Left cardiac atrium (tissue), 4 donors: ENCODE results near the gene ACSS1. TPM values are rescaled to one million over a fixed set of nuclear protein-coding genes. Genes with fewer than 3 reads are reported as not detected.

Source experiments
- ATAC-seq, 2 donors: fragments of 200-7000 bp; cut with Tn5 transposase; one replicate each; pipeline ENCODE4 v1.9.1; 2020; ENCODE audit warnings: mild to moderate bottlenecking in 2 of 2, moderate library complexity in 2 of 2
- DNase-seq: peaks from one replicate; pipeline ENCODE4 v3.0.0-alpha.2; 2020
- intact Hi-C, 2 donors: fragments of 100-400 bp; cut with DNase I; formaldehyde crosslinking; loops; one replicate each; pipeline versions ENCODE4 v1.14.1 to v1.15.1; 2022 to 2023
- total RNA-seq, 2 donors: library from RNA; stranded (reverse); fragmentation: NEBNext Ultra II Directional; extraction: Animal tissue kit (Norgen Biotek cat#: 25700); gene quantifications; one replicate each; pipeline ENCODE4 v1.2.1, GENCODE V29; 2021
- donor health status: DM: no; HTN: yes; CAD: no.
- donor health status: DM: no; HTN: yes; CAD: no; lungs with severe emphysema.
- donor health status: DM: yes; HTN: yes; CAD: no.
- donor health status: Dilated cardiomyopathy.

The ACSS1 gene
- total RNA-seq, 2 donors from 2014 or later: 27.9 to 55.0 TPM

DNA sequence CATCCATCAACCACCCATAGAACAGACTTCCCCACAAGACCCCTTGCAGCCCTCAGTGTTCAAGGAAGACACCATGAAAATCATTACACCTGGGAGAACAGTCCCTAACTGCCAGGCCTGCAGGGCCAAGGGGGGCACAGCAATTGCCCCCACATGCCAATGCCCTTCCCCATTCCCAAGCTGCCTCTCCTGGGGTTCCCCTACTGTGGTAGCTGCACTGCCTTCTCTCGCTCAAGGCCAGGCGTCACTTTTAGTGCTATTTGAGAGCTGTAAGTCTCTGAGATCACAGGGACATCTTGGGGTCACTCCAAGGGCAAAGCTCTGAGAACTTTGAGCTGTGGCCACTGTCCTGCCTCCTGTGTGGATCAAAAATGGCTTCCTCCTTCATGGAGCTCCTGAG, 6.0 kb upstream of the ACSS1 start:
- ATAC-seq: no peak
- no peak for DNase-seq
- intact Hi-C loops: loop anchor here (2.0 to 10.0 kb wide), 2 partner anchors 69 to 331 kb away; partner anchors contain the start of gene ABHD12 (in 1 of the 2)

DNA sequence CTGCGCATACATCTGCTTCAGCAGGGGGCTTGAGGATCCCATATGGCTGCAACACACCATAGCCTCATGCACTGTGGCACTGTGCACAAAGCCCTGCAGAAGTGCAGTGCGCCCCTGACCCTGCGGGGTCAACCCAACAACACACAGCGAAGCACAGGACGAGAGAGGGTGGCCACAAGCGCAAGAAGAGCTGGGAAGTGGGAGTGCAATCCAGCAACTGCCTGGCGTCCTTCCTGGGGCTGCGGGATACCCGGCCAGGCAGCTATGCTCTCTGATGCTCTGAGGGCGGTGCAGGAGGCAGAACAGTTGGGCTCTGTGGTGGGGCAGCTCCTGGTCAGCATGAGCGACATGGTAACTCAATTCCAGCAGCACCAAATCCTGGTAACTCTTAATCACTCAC, 5.6 kb upstream of the ACSS1 start:
- intact Hi-C loops: loop anchor here in 1 of 2 donors (10.0 kb wide), 1 partner anchor 331 kb away; the partner anchor contains the start of gene ABHD12
- no peak for DNase-seq
- no peak for ATAC-seq

DNA sequence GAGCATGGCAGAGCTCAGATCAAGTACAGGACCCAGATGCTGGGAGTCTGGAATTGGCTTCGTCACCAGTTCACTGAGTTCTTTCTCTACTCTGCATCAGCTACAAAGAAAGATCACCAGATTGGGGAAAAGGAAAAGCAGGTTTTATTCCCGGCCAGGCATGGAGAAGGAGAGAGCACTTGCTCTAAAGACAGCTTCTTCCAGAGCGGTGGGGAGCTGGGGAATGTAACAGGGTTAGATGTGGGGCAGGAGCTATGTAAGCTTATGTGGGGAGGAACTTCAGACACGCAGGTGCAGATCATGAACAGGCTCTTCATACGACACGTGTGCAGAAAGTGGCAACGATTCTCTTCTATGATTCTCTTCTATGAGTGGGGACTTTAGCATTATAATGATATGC, 4.9 kb upstream of the ACSS1 start:
- intact Hi-C loops: loop anchor here in 1 of 2 donors (10.0 kb wide), 1 partner anchor 332 kb away; the partner anchor contains the start of gene ABHD12
- ATAC-seq (no peak), DNase-seq (no peak)

DNA sequence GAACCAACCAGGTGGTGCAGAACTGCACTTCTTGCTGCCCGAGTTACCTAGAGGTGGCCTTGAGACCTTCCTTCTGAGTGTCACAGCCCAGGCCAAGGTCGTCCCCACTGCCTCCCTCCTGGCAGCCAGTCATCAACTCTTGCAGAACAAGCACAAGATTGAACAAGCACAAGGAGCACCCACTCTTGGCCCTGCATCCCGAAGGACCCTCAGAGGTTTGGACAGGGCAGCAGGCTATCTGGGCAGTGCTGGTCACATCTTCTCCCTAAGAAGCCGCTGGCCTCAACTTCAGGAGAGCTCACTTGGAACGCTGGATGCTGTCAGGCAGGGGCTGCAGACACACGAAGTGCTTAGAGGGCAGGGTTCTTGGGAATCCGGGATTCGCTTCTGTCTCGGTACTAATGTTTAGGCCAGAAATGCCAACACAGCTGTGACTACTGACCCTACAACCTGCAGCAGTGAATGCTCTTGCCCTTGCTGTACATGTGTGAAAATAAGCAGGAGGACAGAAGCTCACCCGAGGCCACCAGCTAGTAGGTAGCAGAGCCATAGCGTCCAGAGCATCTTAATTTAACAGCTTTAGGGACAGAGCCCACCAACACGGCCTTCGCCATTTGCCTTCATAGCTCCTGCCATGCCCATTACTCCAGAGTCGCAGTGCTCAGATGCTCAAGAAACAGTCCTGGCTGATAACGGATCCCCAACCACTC, 4.0 kb upstream of the ACSS1 start:
- ATAC-seq (no peak), DNase-seq (no peak)
- intact Hi-C loops: loop anchor here in 1 of 2 donors (10.0 kb wide), 1 partner anchor 333 kb away; the partner anchor contains the start of gene ABHD12

DNA sequence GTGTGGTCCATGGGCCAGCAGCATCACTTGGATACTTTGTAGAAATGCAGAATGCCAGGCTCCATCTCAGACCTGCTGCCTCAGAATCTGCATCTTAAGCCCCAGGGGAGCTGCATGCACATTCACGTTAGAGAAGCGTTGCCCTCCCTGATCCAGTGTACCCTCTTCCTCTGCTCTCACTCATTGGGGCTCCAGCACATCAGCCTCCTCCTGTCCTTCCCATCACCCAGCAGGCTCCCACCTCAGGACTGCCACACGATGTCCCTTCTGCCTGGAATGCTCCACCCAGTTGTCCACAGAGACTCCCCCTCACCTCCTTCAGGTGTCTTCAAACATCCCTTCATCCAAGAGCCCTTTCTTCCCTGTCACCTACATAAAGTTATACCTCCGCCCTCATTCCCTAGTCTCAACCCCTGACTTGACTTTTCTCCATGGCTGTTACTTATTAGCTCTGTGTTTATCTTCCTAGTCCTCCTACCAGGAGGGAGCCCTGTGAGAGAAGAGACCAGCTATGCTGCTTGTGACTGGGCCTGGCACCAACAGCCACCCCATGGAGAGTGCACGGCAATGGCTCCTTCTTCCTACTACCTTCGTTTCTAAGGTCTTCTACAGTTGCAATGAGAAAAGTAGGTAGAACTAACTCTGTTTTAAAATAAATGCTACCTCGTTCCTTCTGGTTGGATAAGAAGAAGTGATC, 3.3 kb upstream of the ACSS1 start:
- no peak for ATAC-seq
- DNase-seq: no peak
- intact Hi-C loops: loop anchor here in 1 of 2 donors (10.0 kb wide), 1 partner anchor 334 kb away; the partner anchor contains the start of gene ABHD12

DNA sequence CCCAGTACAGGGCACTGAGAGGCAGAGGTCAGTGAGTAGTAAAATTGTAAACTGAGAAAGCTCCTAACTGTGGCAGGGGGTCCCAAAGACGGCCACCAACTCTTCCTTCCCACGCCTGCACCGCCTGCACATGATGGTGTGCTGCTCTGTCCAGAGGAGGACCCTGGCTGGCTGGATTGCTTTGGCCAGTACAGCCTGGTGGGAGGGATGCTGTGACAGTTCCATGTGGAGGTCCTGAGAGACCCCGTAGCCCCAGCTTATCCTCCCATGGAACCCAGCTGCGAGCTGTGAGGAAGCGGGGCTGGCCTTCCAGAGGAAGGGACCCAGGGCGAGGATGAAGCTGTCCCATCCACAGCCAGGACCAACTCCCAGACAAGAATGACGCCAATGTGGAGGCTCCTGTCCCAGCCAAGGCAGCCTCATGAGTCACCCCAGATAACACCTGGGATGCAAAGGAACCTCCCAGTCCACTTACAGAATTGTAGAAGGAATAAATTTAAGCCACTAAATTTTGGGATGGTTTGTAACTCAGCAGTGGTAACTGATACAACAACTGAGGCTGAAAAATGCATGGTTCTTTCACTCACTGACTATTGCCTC, 2.0 kb upstream of the ACSS1 start:
- intact Hi-C loops: loop anchor here in 1 of 2 donors (10.0 kb wide), 1 partner anchor 335 kb away; the partner anchor contains the start of gene ABHD12
- no peak for ATAC-seq

DNA sequence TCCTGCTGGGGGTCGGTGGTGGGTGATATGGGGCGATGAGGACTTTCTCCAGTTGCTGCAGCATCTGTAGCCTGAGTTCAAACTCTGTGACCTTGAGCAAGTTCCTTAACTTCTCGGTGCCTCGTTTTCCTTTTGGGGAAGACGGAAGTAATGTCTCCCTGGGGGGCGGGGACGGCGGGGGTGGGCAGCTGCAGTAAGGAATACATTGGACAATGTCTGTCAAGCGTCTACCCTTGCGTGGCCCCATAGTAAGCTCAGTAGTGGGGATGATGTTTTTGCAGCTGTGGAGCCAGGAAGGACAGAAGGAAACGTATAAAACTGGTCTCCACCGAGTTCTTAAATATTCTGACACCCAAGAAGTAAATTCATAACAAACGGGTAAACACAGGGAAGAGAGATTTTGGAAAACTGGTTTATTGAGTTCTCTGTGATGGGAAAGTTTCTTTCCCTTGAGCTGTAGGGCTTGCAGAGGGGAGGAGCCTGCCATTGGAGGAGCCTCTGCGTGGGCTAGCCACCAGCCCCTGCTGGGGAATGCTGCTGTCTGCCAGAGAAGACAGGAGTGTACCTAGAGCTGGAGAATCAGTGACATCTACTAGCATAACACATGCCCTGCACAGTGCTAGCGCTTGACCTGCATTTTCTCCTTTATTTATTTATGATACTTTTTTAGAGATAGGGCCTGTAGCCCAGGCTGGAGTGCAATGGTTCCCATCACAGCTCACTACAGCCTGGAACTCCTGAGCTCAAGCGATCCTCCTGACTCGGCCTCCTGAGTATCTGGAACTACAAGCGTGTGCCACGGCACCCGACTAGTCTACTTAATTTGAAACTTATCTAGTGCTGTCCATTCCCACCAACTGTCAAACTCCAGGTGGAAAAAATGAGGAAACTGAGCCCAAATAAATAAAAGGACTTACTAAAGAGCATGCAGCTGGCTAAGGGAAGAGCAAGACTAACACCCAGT, 1.2 kb upstream of the ACSS1 start:
- ATAC-seq (peak in 1 of 2 donors; percentile 6), DNase-seq (peak; percentile 39)
- intact Hi-C loops: no loop called here

More for the DNA sequence above, 2.0 kb upstream of the ACSS1 start:
- DNase-seq: no peak

DNA sequence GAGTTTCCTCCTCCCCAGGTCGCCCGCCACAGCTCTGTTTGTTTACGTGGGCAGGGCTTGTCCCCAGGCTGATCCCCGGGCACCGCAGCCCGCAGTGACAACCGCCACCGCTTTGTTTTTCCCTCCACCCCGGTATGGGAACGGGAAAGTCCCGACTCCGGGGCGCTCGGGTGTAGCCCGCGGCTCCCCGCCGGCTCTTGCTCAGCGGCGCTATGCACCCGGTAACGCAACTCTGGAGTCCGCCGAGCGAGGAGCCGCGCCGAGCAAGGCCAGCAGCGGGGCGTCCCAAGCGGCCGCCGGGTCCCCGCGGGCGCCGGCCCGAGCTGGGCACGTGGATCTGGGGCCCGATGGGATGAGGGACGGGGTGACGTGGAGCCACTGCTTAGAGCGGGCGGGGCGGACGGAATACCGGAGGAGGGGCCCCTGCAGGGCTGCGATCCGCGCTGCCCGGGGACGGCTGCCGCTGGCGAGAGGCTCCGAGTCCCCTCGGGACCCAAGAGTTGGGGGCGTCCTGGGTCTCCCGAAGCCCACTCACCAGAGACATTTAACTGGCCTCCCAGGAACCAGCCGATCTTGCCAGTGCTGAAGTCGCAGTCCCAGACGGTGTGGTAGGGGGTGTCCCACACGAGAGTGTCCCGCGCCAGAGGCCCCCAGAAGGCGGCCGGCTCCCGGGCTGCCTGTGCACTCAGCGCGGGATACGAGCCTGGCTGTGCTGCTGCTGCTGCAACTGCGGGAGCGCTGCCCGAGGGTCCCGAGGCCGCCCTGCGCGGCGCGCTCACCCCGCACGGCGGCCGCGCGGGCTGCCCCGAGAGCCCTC, 497 bp downstream of the ACSS1 start:
- peak; percentile 80 for DNase-seq
- intact Hi-C loops: no loop called here
- peak; percentile 73 to 86 for ATAC-seq

DNA sequence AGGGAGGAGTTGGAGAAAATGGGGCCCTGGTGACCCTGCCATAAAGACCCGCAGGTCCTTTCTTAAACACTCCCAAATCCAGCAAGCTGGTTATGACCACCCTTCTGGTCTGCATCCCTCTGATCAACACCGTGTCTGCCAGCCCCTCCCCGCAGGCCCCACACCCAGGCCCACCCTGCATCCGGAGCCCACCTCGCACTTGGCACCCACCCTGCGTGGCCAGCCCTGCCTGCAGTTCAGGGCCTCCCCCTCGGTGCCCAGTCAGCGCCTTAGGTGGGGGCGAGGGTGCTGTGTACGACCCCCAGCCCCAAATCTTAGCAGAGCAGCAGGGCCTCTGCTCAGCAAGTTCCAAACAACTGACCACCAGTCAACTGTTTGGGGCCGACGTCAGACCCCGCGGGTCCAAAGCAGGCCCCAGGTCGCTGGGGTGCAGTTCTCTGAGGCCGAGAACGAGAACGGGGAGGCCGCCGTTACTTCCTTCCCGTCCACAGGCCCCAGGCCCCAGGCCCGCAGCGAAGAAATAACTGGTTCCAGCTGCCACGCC, 1.2 kb downstream of the ACSS1 start:
- ATAC-seq: no peak
- intact Hi-C loops: no loop called here
- DNase-seq: peak; percentile 26

DNA sequence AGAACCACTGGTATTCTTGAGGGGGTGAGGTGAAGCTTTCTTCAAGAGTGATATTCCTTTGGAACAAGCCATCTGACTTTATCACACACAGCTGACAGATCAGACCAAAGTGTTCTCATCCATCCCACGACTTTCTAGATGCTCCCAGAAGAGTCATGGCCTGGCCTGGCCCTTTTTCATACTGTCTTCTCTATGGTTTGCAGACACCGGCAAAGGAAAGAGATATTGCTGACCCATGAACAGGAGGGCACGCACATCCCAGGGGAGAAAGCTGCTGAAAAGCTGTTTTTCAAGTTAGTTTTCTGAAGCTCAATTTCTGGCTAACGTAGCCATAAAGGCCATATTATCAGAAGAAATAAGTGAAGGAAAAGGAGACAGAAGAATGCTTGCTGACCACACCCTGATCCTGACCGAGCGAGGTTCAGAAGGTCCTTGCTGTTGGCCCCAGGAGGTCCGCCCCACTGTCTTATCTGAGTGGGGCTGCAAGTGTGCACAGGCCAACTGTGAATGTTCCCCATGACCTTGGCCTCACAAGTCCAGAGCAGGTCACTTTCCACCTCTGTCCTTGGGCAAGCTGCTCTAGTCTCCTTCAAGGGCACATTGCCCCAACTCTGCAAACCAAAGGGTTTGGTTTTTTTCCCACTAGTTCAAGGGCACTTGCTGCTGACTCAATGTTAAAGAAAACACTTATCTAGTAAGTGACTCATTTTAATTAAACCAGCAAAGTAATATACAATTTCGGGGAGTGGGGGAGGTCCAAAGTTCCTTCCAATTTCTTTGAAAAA, 2.0 kb downstream of the ACSS1 start:
- ATAC-seq: no peak
- DNase-seq: no peak
- intact Hi-C loops: no loop called here

DNA sequence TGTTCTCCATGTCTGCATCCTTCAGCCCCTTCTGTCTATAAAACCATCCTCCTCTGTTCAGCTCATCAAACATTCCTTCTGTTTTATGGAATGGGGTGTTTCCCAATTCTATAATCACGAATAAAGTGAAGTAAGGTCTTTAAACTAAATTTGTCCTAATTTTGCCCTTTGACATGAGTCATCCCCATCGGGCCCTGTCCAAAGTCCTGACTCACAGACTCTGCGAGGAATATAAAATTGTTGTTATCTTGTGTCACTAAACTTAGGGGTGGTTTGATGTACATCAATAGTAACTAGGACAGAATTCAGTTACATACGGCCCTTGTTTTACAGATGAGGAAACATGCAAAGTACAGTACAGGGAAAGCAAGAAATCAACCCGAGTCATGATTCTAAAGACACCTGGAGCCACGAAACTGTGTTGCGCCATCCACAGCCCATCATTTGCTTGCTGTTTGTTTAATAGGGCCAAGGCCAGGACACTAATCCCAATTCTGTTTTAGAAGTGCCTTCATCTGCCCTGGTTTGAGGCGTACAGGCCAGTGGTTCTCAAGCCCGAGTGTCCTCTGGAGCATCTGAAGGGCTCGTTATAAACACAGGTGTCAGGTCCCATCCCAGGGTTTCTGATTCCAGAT, 2.8 kb downstream of the ACSS1 start:
- intact Hi-C loops: no loop called here
- ATAC-seq (no peak), DNase-seq (peak; percentile 30)

DNA sequence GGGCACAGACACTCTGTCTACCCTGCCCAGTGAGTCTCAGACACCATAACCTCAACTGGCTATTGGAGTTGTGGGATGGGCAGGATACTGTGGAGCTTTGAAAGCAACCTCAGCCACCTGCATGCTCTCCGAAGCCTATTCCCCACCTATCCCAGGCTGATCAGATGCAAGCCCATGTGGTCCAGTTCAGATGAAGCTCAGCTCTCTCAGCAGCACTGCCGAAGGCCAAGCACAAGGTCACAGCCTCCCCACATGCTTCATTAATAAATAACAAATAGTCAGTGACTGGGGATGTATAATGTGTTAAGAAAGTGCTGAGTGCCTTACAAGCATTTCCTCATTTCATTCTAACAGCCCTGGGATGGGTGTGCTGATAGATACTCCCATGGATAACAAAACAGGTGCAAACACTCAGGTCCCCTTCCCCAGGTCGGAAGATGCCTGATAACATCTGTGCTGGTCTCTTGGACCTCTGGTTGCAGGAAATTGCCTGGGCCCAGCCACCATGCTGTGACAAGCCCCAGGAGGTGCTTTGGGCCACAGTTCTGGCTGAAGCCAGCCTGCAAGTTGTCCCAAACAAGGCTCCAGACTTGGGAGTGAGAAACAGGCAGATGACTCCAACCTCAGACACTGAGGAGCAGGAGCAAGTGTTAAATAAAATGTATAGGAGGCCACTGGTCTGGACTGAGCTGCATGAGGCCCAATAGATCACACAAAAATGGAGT, 3.7 kb downstream of the ACSS1 start:
- intact Hi-C loops: no loop called here
- DNase-seq (peak; percentile 14), ATAC-seq (no peak)

DNA sequence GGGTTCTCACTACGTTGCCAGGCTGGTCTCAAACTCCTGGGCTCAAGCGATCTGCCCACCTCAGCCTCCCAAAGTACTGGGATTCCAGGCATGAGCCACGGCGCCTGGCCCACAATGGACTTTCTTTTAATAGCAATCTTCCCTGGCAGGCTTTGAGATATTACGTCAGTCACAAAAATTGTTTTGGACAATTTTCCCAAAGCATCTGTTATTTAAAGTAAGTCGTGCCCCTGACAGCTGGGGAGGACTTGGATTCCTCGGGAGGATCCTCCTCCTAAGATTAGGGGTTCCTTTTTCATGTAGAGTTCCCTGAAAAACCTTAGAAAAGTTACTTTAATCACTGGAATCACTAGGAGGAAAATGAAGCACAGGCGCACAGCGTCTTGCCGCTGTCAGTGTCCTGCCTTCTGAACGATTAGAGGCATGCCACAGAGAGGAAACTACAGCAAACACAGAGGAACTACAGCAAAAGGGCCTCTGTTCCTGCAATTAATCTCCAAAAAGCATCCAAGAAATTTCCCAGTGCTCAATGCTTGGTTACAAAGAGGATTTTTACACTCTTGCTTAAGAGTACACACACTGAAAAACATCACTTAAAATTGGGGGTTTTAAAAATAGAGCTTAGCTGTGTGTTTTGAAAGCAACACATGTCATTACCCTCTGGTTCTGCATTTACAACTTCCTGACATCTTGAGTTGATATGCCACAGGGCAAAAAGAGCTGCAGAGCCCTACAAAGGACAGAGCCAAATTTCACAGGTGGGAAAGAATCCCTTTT, 4.5 kb downstream of the ACSS1 start:
- intact Hi-C loops: no loop called here
- peak; percentile 72 for DNase-seq
- peak; percentile 17 to 22 for ATAC-seq

DNA sequence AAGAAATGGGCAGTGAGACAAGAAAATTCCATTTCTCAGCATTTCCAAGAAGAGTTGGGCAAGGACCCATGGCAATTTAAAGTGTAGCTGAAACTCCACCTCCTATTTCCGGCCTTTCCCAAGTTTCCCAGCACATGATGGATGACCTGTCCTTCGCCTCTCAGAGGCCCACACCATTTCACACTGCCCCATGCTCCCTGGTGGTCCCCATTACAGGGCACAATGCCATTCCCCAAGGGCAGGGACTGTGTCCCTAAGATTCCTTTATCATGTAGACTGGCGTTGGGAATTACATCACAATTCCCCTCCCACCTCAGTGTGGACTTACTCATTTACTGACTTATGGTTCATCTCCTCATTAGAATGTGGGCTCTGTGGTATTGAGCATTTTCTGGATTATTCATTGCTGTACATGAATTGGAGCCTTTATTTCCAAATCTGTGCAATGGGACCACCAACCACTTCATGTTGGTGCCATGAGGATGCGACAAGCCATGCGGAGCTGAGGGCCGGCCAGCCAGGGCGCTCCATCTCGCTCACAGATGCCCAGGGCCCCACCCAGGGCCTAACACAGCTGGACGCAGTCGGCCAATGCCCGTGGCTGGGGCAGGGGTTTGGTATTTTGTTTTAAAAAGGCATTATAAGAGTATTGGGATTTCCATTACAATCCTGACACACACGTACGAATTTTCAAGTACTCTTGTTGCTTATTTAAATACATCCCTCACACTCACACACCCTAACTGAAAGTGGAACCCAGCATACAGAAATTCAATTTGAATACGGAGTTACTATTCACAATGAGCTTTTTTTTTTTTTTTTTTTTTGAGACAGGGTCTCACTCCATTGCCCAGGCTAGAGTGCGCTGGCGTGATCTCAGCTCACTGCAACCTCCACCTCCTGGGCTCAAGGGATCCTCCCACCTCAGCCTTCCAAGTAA, 5.4 kb downstream of the ACSS1 start:
- intact Hi-C loops: no loop called here
- peak; percentile 48 for DNase-seq
- ATAC-seq: peak; percentile 20 to 51
